Measurements from ENCODE around the gene PRR14.

DNA sequence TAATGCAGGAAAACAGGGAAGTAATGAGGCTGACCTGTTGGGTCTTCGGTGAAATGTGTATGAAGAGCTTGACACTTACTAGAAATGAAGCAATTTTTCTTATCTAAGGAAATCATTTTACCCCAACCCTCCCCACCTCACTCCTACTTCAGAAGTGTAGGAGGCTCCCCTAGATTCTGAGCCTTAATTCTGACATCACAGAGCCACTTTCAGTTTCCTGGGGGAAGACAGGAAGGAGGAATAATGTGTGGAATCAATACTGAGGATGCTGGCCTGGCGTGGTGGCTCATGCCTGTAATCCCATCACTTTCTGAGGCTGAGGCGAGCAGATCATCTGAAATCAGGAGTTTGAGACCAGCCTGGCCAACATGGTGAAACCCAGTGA is 27.8 kb downstream of the PRR14 start:
- TF ChIP-seq POLR2A (IDR thresholded peaks at IDR 0.05) = no peak
- TF ChIP-seq, protein P1, sequence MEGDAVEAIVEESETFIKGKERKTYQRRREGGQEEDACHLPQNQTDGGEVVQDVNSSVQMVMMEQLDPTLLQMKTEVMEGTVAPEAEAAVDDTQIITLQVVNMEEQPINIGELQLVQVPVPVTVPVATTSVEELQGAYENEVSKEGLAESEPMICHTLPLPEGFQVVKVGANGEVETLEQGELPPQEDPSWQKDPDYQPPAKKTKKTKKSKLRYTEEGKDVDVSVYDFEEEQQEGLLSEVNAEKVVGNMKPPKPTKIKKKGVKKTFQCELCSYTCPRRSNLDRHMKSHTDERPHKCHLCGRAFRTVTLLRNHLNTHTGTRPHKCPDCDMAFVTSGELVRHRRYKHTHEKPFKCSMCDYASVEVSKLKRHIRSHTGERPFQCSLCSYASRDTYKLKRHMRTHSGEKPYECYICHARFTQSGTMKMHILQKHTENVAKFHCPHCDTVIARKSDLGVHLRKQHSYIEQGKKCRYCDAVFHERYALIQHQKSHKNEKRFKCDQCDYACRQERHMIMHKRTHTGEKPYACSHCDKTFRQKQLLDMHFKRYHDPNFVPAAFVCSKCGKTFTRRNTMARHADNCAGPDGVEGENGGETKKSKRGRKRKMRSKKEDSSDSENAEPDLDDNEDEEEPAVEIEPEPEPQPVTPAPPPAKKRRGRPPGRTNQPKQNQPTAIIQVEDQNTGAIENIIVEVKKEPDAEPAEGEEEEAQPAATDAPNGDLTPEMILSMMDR (IDR thresholded peaks at IDR 0.05) = no peak

All from adrenal gland (tissue), 5 donors.